Panc1 (cell line): ENCODE data around the gene DGAT2. TPM values are rescaled to one million over a fixed set of nuclear protein-coding genes. Genes with fewer than 3 reads are reported as not detected.

Source experiments
- ATAC-seq: fragments of 200-7000 bp; cut with Tn5 transposase; 2 replicates; pipeline ENCODE4 v1.9.1; 2020; ENCODE audit warnings: mild to moderate bottlenecking, moderate library complexity
- BruUV-seq: library from RNA; stranded (reverse); fragments of 400-500 nt; replicated peaks from 2 replicates; lab custom pipeline; 2021; lab: Mats Ljungman, UMichigan
- CTCF ChIA-PET: fragments of 300-600 bp; sonication (Branson Sonifier 250); formaldehyde crosslinking; loops from one replicate; lab custom pipeline; 2022; ENCODE audit warnings: antibody characterized with exemption; lab: Charles Lee
- POLR2A ChIA-PET: fragments of 300-600 bp; sonication (Branson Sonifier 250); formaldehyde crosslinking; loops from one replicate; lab custom pipeline; 2022; ENCODE audit warnings: antibody characterized with exemption; lab: Charles Lee
- DNase-seq: peaks from one replicate; pipeline ENCODE4 v3.0.0-alpha.2; 2010; ENCODE audit warnings: low read depth, low spot score
- H3K27ac ChIP-seq: 2 replicates; pipeline ENCODE4 v1.5.1; 2011; ENCODE audit warnings: mild to moderate bottlenecking, low read length, inconsistent platforms
- H3K27me3 ChIP-seq: fragments of 200-500 bp; sonication (Bioruptor generic); 2 replicates; pipeline ENCODE4 v1.6.0; 2014; ENCODE audit warnings: low read length, inconsistent platforms; ENCODE audit not compliant: control insufficient read depth, insufficient read depth
- H3K36me3 ChIP-seq: fragments of 200-500 bp; sonication (Bioruptor generic); 2 replicates; pipeline ENCODE4 v1.5.1; 2014; ENCODE audit warnings: inconsistent platforms, mild to moderate bottlenecking, low read length, moderate library complexity; ENCODE audit not compliant: control insufficient read depth, insufficient read depth
- H3K4me1 ChIP-seq: 2 replicates; pipeline ENCODE4 v1.5.1; 2011; ENCODE audit warnings: inconsistent platforms, mild to moderate bottlenecking, low read length, moderate library complexity; ENCODE audit not compliant: control insufficient read depth, insufficient read depth
- H3K4me3 ChIP-seq, 2 experiments: 2 replicates each; pipeline ENCODE4 v1.5.1; 2011 to 2012; ENCODE audit warnings: low read depth in 2 of 2, low read length in 2 of 2, mild to moderate bottlenecking in 2 of 2, inconsistent platforms in 1 of 2, moderate library complexity in 1 of 2
- H3K9me3 ChIP-seq: fragments of 200-500 bp; sonication (Bioruptor generic); 2 replicates; pipeline ENCODE4 v1.5.1; 2014; ENCODE audit warnings: low read depth, mild to moderate bottlenecking, inconsistent platforms, low read length, moderate library complexity; ENCODE audit not compliant: control insufficient read depth, insufficient read depth
- POLR2AphosphoS5 ChIP-seq: IDR thresholded peaks from 2 replicates; pipeline ENCODE4 v1.6.1; 2012; ENCODE audit warnings: mild to moderate bottlenecking, low read depth, low read length, moderate library complexity
- SIN3A ChIP-seq: IDR thresholded peaks from 2 replicates; pipeline ENCODE4 v1.6.1; 2012; ENCODE audit warnings: low read depth, mild to moderate bottlenecking, low read length, moderate library complexity, borderline replicate concordance; ENCODE audit not compliant: insufficient read depth
- TCF7L2 ChIP-seq: IDR thresholded peaks from 2 replicates; pipeline ENCODE4 v1.6.1; 2011; ENCODE audit warnings: mild to moderate bottlenecking, low read depth, low read length, inconsistent platforms
- in situ Hi-C: cut with HindIII; loops from 2 replicates; pipeline ENCODE4 v1.10.0; 2016; ENCODE audit warnings: low sequenced_read_pairs, low pct_unique_long_range_greater_than_20kb
- intact Hi-C: fragments of 100-400 bp; cut with micrococcal nuclease; formaldehyde crosslinking; loops from one replicate; pipeline ENCODE4 v1.10.0; 2022; ENCODE audit not compliant: unreplicated experiment
- total RNA-seq: library from RNA; stranded (reverse); gene quantifications from one replicate; pipeline ENCODE4 v1.2.1, GENCODE V29; 2021; ENCODE audit not compliant: unreplicated experiment
- TF ChIP-seq, protein P1 (sequence below), 2 experiments: IDR thresholded peaks; 2 replicates each; pipeline ENCODE4 v1.6.1; 2011 to 2012; ENCODE audit warnings: low read depth in 2 of 2, control low read depth in 1 of 2, low read length in 1 of 2, mild to moderate bottlenecking in 1 of 2, moderate library complexity in 1 of 2; ENCODE audit not compliant: insufficient read depth in 1 of 2
- TF ChIP-seq, protein P2 (sequence below): fragments of 450-650 bp; IDR thresholded peaks from 2 replicates; pipeline ENCODE4 v1.5.1; 2017; ENCODE audit warnings: mild to moderate bottlenecking

Gene DGAT2
- total RNA-seq, 1 experiment from 2014 or later: 19.2 TPM

DNA sequence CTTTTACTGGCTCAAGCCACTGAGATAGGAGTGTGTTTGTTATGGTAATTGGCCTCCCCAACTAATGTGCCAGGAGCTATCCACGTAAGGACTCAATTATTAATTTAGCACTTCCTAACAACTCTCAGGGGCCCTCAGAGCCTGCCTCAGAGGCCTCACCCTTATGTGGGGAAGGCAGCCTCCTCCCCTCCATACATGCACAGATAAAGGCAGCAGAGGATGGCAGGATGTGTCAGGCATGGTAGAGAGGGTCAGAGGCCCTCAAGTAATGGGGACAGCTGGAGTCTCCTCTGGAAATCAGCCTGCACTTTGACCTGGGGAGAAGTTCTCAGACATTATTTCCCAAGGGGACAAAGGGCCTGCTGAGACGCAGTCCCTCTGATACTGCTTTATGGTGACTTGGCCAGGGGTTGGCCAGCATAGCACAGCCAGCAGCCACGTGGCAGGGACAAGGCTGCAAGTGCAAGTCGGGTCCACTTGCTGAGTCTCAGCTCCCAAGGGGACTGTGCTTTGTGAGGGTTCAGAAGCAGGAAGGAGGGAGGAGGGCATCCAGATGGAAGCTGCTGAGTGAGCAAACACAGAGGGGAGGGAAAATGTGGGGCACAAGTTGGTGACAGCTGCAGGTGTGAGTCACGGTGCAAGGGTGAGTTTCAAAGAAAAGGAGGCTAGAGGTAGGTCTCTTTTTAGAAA is 33.9 kb upstream of the DGAT2 start:
- Histone ChIP-seq H3K4me1 (no peaks in the 10 kb centered on the region), H3K27ac (no peak overlapping the region), H3K27me3 (peaks cover 24% of the 10 kb centered on the region), H3K4me3 (no peak overlapping the region), H3K9me3 (no peaks in the 10 kb centered on the region), H3K36me3 (no peaks in the 10 kb centered on the region)
- intact Hi-C loops (no loop called here), in situ Hi-C loops (no loop called here)
- ATAC-seq (no peak), DNase-seq (no peak)
- ChIA-PET POLR2A (no interaction called here), CTCF (interaction anchor here (0.6 to 1.1 kb wide), 2 partner anchors 11 kb away, joined by 4 read pairs; no protein-coding TSS in a partner anchor)
- no TSS peak for BruUV-seq
- TF ChIP-seq SIN3A (no peak), POLR2AphosphoS5 (no peak), TCF7L2 (no peak)
- TF ChIP-seq, protein P1, sequence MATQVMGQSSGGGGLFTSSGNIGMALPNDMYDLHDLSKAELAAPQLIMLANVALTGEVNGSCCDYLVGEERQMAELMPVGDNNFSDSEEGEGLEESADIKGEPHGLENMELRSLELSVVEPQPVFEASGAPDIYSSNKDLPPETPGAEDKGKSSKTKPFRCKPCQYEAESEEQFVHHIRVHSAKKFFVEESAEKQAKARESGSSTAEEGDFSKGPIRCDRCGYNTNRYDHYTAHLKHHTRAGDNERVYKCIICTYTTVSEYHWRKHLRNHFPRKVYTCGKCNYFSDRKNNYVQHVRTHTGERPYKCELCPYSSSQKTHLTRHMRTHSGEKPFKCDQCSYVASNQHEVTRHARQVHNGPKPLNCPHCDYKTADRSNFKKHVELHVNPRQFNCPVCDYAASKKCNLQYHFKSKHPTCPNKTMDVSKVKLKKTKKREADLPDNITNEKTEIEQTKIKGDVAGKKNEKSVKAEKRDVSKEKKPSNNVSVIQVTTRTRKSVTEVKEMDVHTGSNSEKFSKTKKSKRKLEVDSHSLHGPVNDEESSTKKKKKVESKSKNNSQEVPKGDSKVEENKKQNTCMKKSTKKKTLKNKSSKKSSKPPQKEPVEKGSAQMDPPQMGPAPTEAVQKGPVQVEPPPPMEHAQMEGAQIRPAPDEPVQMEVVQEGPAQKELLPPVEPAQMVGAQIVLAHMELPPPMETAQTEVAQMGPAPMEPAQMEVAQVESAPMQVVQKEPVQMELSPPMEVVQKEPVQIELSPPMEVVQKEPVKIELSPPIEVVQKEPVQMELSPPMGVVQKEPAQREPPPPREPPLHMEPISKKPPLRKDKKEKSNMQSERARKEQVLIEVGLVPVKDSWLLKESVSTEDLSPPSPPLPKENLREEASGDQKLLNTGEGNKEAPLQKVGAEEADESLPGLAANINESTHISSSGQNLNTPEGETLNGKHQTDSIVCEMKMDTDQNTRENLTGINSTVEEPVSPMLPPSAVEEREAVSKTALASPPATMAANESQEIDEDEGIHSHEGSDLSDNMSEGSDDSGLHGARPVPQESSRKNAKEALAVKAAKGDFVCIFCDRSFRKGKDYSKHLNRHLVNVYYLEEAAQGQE (IDR thresholded peaks at IDR 0.05; ENCODE audit: insufficient read depth in 1 of 2, low read depth in 2 of 2, low read length in 1 of 2): no peak
- TF ChIP-seq, protein P2, sequence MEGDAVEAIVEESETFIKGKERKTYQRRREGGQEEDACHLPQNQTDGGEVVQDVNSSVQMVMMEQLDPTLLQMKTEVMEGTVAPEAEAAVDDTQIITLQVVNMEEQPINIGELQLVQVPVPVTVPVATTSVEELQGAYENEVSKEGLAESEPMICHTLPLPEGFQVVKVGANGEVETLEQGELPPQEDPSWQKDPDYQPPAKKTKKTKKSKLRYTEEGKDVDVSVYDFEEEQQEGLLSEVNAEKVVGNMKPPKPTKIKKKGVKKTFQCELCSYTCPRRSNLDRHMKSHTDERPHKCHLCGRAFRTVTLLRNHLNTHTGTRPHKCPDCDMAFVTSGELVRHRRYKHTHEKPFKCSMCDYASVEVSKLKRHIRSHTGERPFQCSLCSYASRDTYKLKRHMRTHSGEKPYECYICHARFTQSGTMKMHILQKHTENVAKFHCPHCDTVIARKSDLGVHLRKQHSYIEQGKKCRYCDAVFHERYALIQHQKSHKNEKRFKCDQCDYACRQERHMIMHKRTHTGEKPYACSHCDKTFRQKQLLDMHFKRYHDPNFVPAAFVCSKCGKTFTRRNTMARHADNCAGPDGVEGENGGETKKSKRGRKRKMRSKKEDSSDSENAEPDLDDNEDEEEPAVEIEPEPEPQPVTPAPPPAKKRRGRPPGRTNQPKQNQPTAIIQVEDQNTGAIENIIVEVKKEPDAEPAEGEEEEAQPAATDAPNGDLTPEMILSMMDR: no peak

DNA sequence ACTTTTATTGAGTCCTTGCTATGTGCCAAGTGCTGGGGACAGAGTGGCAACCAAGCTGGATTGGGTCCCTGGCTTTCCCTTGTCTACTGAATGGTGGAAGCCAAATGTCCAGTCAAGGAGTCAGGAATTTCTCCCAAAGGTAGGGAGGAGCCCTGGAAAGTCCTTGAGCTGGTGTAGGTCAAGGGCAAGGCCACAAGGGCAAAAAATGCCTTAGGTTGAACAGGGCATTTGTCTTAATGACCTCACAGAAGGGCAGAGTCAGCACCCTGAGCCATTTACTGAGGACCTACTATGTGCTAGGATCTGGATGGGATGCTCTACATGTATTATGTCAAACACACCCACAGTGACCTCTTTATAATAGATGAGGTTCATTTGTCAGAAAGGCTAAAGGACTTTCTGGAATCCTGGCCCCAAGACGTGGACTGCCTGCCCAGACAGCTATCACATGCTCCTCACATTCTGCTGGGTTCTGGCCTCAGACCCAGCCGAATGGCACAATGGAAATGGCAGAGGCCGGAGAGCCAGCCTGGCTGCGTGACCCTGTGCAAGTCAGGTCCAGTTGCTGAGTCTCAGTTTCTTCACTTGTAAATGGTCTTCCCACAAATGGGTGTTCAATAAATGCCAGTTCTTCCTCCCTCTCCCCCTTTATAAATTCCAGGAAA is 33.3 kb upstream of the DGAT2 start:
- no peaks in the 10 kb centered on the region for H3K36me3 ChIP-seq
- BruUV-seq: no TSS peak
- no peaks in the 10 kb centered on the region for H3K9me3 ChIP-seq
- TF ChIP-seq POLR2AphosphoS5 (no peak), SIN3A (no peak), TCF7L2 (no peak)
- TF ChIP-seq, protein P1 (IDR thresholded peaks at IDR 0.05; ENCODE audit: insufficient read depth in 1 of 2, low read depth in 2 of 2, low read length in 1 of 2): no peak
- TF ChIP-seq, protein P2: no peak
- CTCF ChIA-PET: interaction anchor here (0.6 kb wide), 1 partner anchor 12 kb away, joined by 4 read pairs; no protein-coding TSS in a partner anchor
- DNase-seq (no peak), ATAC-seq (no peak)
- intact Hi-C loops (no loop called here), in situ Hi-C loops (no loop called here)
- H3K27me3 ChIP-seq: peaks cover 24% of the 10 kb centered on the region
- POLR2A ChIA-PET: no interaction called here
- H3K4me3 ChIP-seq: no peak overlapping the region
- no peaks in the 10 kb centered on the region for H3K4me1 ChIP-seq
- no peak overlapping the region for H3K27ac ChIP-seq
